ENCODE data around the gene FANCC. TPM values are rescaled to one million over a fixed set of nuclear protein-coding genes. Genes with fewer than 3 reads are reported as not detected.

Gene FANCC
- total RNA-seq, 2 donors from 2014 or later = 7.5 to 12.5 TPM

- Histone ChIP-seq H3K4me1 (peaks cover 9% of the 10 kb centered on the region), H3K27me3 (no peaks in the 10 kb centered on the region), H3K9me3 (no peaks in the 10 kb centered on the region), H3K27ac (no peak overlapping the region), H3K4me3 (no peak overlapping the region), H3K36me3 (replicated peaks in 1 of 2; ENCODE audit: insufficient read depth in 1 of 2, low read depth in 2 of 2) (no peaks in the 10 kb centered on the region)
- ATAC-seq = no peak
- intact Hi-C loops (cut with DNase I) = no loop called here
- TF ChIP-seq POLR2A (IDR thresholded peaks at IDR 0.05) (no peak), CTCF (IDR thresholded peaks at IDR 0.05) (no peak)
- no peak for DNase-seq
- 77 to 84% methylated on average over 8 of the region's 8 CpGs for WGBS, 2 donors
These were observed 43.4 kb upstream of the FANCC start for GRCh38 chr9:95360866-95361265.

GRCh38 chr9:95357316-95357715 lies 39.8 kb upstream of the FANCC start:
- WGBS, 2 donors = 88 to 93% methylated on average over 8 of the region's 8 CpGs
- H3K36me3 ChIP-seq (replicated peaks in 1 of 2; ENCODE audit: insufficient read depth in 1 of 2, low read depth in 2 of 2) = no peaks in the 10 kb centered on the region
- H3K27ac ChIP-seq = no peak overlapping the region
- H3K27me3 ChIP-seq = no peaks in the 10 kb centered on the region
- H3K4me1 ChIP-seq = no peaks in the 10 kb centered on the region
- H3K9me3 ChIP-seq = no peaks in the 10 kb centered on the region
- TF ChIP-seq CTCF (IDR thresholded peaks at IDR 0.05) (no peak), POLR2A (IDR thresholded peaks at IDR 0.05) (no peak)
- ATAC-seq (no peak), DNase-seq (no peak)
- intact Hi-C loops (cut with DNase I) = no loop called here
- no peak overlapping the region for H3K4me3 ChIP-seq

- DNase-seq (no peak), ATAC-seq (no peak)
- 62 to 64% methylated on average over 5 of the region's 5 CpGs for WGBS, 2 donors
- Histone ChIP-seq H3K36me3 (replicated peaks in 1 of 2; ENCODE audit: insufficient read depth in 1 of 2, low read depth in 2 of 2) (no peaks in the 10 kb centered on the region), H3K27me3 (no peaks in the 10 kb centered on the region), H3K4me1 (no peaks in the 10 kb centered on the region), H3K27ac (no peak overlapping the region), H3K9me3 (no peaks in the 10 kb centered on the region), H3K4me3 (no peak overlapping the region)
- intact Hi-C loops (cut with DNase I) = no loop called here
- TF ChIP-seq CTCF (IDR thresholded peaks at IDR 0.05) = no peak
- TF ChIP-seq POLR2A (IDR thresholded peaks at IDR 0.05) = no peak
These were observed 38.0 kb upstream of the FANCC start for GRCh38 chr9:95355500-95355899.

- intact Hi-C loops (cut with DNase I) = no loop called here
- 83 to 87% methylated on average over 13 to 23 of the region's 25 CpGs for WGBS, 2 donors
- TF ChIP-seq POLR2A (IDR thresholded peaks at IDR 0.05) (no peak), CTCF (IDR thresholded peaks at IDR 0.05) (no peak)
These were observed 33.5 kb upstream of the FANCC start for GRCh38 chr9:95351051-95351450.

GRCh38 chr9:95350266-95350665 lies 32.8 kb upstream of the FANCC start:
- Histone ChIP-seq H3K27ac (no peak overlapping the region), H3K27me3 (peaks cover 0 to 16% of the 10 kb centered on the region in 2 donors), H3K4me3 (no peak overlapping the region), H3K4me1 (peaks cover 10% of the 10 kb centered on the region), H3K9me3 (no peaks in the 10 kb centered on the region), H3K36me3 (replicated peaks in 1 of 2; ENCODE audit: insufficient read depth in 1 of 2, low read depth in 2 of 2) (no peaks in the 10 kb centered on the region)
- TF ChIP-seq POLR2A (IDR thresholded peaks at IDR 0.05) (no peak), CTCF (IDR thresholded peaks at IDR 0.05) (no peak)
- WGBS, 2 donors = 63 to 69% methylated on average over 13 to 18 of the region's 18 CpGs
- no peak for ATAC-seq
- intact Hi-C loops (cut with DNase I) = no loop called here
- DNase-seq = no peak

More at GRCh38 chr9:95351051-95351450, 33.5 kb upstream of the FANCC start:
- no peak for ATAC-seq
- Histone ChIP-seq H3K27ac (no peak overlapping the region), H3K4me3 (no peak overlapping the region), H3K36me3 (replicated peaks in 1 of 2; ENCODE audit: insufficient read depth in 1 of 2, low read depth in 2 of 2) (no peaks in the 10 kb centered on the region), H3K27me3 (peaks cover 0 to 16% of the 10 kb centered on the region in 2 donors), H3K4me1 (peaks cover 10% of the 10 kb centered on the region), H3K9me3 (no peaks in the 10 kb centered on the region)
- no peak for DNase-seq

Data from body of pancreas (tissue), 4 donors.